ENCODE data around the gene FAM13C.

FAM13C gene

DNA sequence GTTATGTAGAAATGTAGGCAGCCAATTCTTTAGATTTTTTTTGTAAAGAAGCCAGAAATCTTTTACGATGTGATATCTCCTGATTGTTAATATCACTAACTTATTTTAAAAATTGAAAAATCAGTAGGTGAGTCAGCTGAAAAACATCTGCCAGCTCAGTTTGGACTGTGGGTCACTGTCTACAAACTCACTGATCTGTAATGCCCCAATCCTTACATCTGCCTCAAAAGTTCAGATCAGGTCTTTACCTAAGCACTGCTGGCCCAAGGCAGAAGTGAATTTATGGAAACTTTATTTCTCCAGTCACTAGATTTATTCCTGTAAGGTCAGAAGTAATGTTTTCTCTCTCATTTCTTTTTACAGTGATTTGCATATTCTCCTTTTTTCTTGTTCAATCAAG is 31.0 kb upstream of the FAM13C start:
- Histone ChIP-seq H3K36me3 (replicated peaks) (no peaks in the 10 kb centered on the region), H3K27ac (peak overlapping the region; percentile 19), H3K27me3 (replicated peaks) (no peaks in the 10 kb centered on the region), H3K4me3 (ENCODE audit: low read depth, low read length) (no peak overlapping the region)
- in situ Hi-C loops (cut with HindIII; ENCODE audit: low pct_ligation_motif_present, low sequenced_read_pairs): no loop called here
- DNase-seq: peak; percentile 56
- TF ChIP-seq, protein P1, sequence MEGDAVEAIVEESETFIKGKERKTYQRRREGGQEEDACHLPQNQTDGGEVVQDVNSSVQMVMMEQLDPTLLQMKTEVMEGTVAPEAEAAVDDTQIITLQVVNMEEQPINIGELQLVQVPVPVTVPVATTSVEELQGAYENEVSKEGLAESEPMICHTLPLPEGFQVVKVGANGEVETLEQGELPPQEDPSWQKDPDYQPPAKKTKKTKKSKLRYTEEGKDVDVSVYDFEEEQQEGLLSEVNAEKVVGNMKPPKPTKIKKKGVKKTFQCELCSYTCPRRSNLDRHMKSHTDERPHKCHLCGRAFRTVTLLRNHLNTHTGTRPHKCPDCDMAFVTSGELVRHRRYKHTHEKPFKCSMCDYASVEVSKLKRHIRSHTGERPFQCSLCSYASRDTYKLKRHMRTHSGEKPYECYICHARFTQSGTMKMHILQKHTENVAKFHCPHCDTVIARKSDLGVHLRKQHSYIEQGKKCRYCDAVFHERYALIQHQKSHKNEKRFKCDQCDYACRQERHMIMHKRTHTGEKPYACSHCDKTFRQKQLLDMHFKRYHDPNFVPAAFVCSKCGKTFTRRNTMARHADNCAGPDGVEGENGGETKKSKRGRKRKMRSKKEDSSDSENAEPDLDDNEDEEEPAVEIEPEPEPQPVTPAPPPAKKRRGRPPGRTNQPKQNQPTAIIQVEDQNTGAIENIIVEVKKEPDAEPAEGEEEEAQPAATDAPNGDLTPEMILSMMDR (IDR thresholded peaks at IDR 0.05; ENCODE audit: low read depth, low read length, missing control alignments): no peak

- in situ Hi-C loops (cut with HindIII; ENCODE audit: low pct_ligation_motif_present, low sequenced_read_pairs): no loop called here
- Histone ChIP-seq H3K27me3 (replicated peaks) (no peaks in the 10 kb centered on the region), H3K36me3 (replicated peaks) (no peaks in the 10 kb centered on the region), H3K4me3 (ENCODE audit: low read depth, low read length) (no peak overlapping the region), H3K27ac (no peak overlapping the region)
- no peak for DNase-seq
- TF ChIP-seq, protein P1 (IDR thresholded peaks at IDR 0.05; ENCODE audit: low read depth, low read length, missing control alignments): no peak
These were observed 28.7 kb upstream of the FAM13C start for GRCh38 chr10:59391060-59391459.

DNA sequence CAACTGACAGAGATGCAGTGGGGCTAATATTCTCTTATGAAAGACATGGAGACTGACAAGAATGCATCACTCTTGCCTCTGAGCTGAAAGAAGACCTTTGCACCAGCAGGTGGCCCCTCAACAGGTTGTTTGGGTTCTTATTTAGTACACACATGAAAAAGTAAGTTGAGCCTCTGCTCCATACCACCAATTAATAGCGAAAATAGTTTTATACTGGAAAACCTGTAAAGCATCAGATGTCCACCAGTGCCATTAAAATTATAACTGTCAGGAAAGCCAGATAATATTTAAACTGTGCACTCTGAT is 26.3 kb upstream of the FAM13C start:
- no peaks in the 10 kb centered on the region for H3K36me3 ChIP-seq (replicated peaks)
- TF ChIP-seq, protein P1 (IDR thresholded peaks at IDR 0.05; ENCODE audit: low read depth, low read length, missing control alignments): no peak
- no peak for DNase-seq
- no peak overlapping the region for H3K4me3 ChIP-seq (ENCODE audit: low read depth, low read length)
- peak overlapping the region; percentile 85 for H3K27ac ChIP-seq
- no peaks in the 10 kb centered on the region for H3K27me3 ChIP-seq (replicated peaks)
- in situ Hi-C loops (cut with HindIII; ENCODE audit: low pct_ligation_motif_present, low sequenced_read_pairs): no loop called here

GRCh38 chr10:59387951-59388670 is 25.8 kb upstream of the FAM13C start:
- Histone ChIP-seq H3K27me3 (replicated peaks) (no peaks in the 10 kb centered on the region), H3K36me3 (replicated peaks) (no peaks in the 10 kb centered on the region), H3K27ac (peak overlapping the region; percentile 85), H3K4me3 (ENCODE audit: low read depth, low read length) (no peak overlapping the region)
- TF ChIP-seq, protein P1 (IDR thresholded peaks at IDR 0.05; ENCODE audit: low read depth, low read length, missing control alignments): no peak
- peak; percentile 94 for DNase-seq
- in situ Hi-C loops (cut with HindIII; ENCODE audit: low pct_ligation_motif_present, low sequenced_read_pairs): no loop called here

- Histone ChIP-seq H3K4me3 (ENCODE audit: low read depth, low read length) (no peak overlapping the region), H3K36me3 (replicated peaks) (no peaks in the 10 kb centered on the region), H3K27me3 (replicated peaks) (no peaks in the 10 kb centered on the region), H3K27ac (no peak overlapping the region)
- in situ Hi-C loops (cut with HindIII; ENCODE audit: low pct_ligation_motif_present, low sequenced_read_pairs): no loop called here
- DNase-seq: peak; percentile 46
- TF ChIP-seq, protein P1 (IDR thresholded peaks at IDR 0.05; ENCODE audit: low read depth, low read length, missing control alignments): no peak
These were observed 22.4 kb upstream of the FAM13C start for GRCh38 chr10:59384761-59385160.

GRCh38 chr10:59383908-59384307 is 21.6 kb upstream of the FAM13C start:
- no peaks in the 10 kb centered on the region for H3K27me3 ChIP-seq (replicated peaks)
- H3K27ac ChIP-seq: no peak overlapping the region
- H3K4me3 ChIP-seq (ENCODE audit: low read depth, low read length): no peak overlapping the region
- DNase-seq: no peak
- in situ Hi-C loops (cut with HindIII; ENCODE audit: low pct_ligation_motif_present, low sequenced_read_pairs): no loop called here
- no peaks in the 10 kb centered on the region for H3K36me3 ChIP-seq (replicated peaks)
- TF ChIP-seq, protein P1 (IDR thresholded peaks at IDR 0.05; ENCODE audit: low read depth, low read length, missing control alignments): no peak
